Astrocyte of the cerebellum (primary cell): ENCODE data around the gene DHX15.
A peak's percentile ranks its signal among the peaks of the same experiment; 100 is the strongest.

Experiments used
- DNase-seq: peaks from one replicate; pipeline ENCODE4 v3.0.0-alpha.2; 2011; ENCODE audit warnings: low read depth
- H3K4me3 ChIP-seq: 2 replicates; pipeline ENCODE4 v1.5.1; 2011; ENCODE audit warnings: mild to moderate bottlenecking, low read depth, low read length, moderate library complexity
- in situ Hi-C: cut with HindIII; loops from 2 replicates; pipeline ENCODE4 v1.10.0; 2017; ENCODE audit warnings: low sequenced_read_pairs
- TF ChIP-seq, protein P1 (sequence below): IDR thresholded peaks from 2 replicates; pipeline ENCODE4 v1.5.1; 2012; ENCODE audit warnings: low read length, low read depth, moderate library complexity, mild to moderate bottlenecking; ENCODE audit errors: missing control alignments

DHX15 gene

DNA sequence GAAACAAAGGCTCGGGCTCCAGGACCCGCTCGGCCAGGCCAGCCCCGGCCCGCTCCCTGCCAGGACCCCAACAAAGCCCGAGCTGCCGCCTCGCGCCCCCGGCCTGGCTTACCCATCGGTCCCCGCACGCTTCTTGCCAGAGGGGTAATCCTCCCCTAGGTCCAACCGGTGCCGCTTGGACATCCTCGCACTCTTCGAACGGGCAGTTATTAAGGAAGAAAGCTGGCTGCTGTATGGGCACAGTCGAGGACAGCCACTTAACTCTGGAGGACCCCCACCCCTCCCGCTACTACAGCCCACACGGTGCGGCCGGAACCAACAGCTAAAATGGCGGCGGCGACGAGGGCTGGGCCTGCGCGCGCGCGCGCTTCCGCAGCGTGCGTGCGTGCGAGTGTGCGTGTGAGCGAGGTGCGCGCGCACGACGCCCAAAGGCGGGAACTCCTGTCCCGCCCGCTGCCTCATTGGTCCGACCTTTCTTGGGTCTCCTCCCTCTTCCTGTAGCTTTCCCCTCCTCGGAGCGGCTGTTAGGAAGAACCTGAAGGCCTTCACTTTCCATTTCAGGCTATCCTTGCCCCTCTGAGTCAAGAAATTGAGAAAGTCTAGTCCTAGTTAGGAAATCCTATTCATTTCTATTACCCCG lies at the start of gene DHX15:
Gene DHX15, minus strand, starts transcription at position 344 of the 640 bp plus-strand sequence. Its CDS starts 161 bp downstream, at position 183.
- in situ Hi-C loops: no loop called here
- peak within 1 kb of the TSS; percentile 99 for H3K4me3 ChIP-seq
- peak; percentile 92 for DNase-seq

GRCh38 chr4:24632011-24632410 lies 47.7 kb upstream of the DHX15 start:
- no peak overlapping the region for H3K4me3 ChIP-seq
- DNase-seq: no peak
- TF ChIP-seq, protein P1, sequence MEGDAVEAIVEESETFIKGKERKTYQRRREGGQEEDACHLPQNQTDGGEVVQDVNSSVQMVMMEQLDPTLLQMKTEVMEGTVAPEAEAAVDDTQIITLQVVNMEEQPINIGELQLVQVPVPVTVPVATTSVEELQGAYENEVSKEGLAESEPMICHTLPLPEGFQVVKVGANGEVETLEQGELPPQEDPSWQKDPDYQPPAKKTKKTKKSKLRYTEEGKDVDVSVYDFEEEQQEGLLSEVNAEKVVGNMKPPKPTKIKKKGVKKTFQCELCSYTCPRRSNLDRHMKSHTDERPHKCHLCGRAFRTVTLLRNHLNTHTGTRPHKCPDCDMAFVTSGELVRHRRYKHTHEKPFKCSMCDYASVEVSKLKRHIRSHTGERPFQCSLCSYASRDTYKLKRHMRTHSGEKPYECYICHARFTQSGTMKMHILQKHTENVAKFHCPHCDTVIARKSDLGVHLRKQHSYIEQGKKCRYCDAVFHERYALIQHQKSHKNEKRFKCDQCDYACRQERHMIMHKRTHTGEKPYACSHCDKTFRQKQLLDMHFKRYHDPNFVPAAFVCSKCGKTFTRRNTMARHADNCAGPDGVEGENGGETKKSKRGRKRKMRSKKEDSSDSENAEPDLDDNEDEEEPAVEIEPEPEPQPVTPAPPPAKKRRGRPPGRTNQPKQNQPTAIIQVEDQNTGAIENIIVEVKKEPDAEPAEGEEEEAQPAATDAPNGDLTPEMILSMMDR: no peak
- in situ Hi-C loops: no loop called here

More for the DNA sequence above, at the start of gene DHX15:
- TF ChIP-seq, protein P1: no peak

DNA sequence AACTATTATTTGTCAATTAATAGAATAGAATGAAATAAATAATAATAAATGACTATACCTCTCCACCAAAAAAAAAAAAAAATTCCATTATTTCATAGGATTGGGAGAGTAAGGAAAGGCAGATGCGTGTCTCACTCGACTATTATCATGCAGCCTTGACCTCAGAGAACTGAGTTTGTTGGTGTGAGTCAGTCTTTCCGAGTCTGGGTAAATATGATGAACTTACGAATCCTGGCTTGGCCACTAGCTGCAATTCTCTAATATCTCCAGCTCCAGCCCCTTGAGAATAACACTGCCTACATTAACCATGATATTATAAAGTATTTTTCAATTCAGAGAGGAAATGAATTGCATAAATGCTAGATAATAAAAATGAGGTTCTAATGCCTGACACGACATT lies 46.6 kb upstream of the DHX15 start:
- TF ChIP-seq, protein P1: no peak
- H3K4me3 ChIP-seq: no peak overlapping the region
- DNase-seq: no peak
- in situ Hi-C loops: no loop called here

DNA sequence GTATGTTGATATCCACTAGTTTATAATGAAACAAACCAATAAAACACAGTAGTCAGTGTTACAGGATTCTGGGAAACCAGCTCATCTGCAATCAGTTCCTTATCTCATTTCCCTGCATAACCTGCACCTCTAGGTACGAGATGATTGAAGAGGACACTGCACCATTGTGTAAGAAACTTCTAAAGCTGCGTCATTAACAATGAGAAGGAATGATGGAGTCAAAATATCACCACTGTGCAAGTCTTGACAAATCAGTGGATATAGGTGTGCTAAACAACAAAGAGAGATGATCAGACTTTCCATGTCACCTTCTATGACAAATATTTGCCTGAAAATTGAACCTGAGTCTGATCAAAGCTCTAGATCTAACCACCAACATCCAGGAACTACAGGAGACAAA lies 40.7 kb upstream of the DHX15 start:
- in situ Hi-C loops: no loop called here
- no peak for DNase-seq
- H3K4me3 ChIP-seq: no peak overlapping the region
- TF ChIP-seq, protein P1: no peak

- TF ChIP-seq, protein P1: no peak
- in situ Hi-C loops: no loop called here
- no peak for DNase-seq
- H3K4me3 ChIP-seq: no peak overlapping the region
Observed at GRCh38 chr4:24624381-24624780, 40.0 kb upstream of the DHX15 start.

- no peak overlapping the region for H3K4me3 ChIP-seq
- in situ Hi-C loops: no loop called here
- TF ChIP-seq, protein P1: no peak
- DNase-seq: no peak
Observed at GRCh38 chr4:24622146-24622834, 37.9 kb upstream of the DHX15 start.
